HFF-Myc (cell line): ENCODE data around the gene LMCD1.

ENCODE experiments used
- DNase-seq: peaks from one replicate; pipeline ENCODE4 v3.0.0-alpha.2; 2011; ENCODE audit warnings: low read depth; ENCODE audit errors: extremely low read depth
- H3K4me3 ChIP-seq: replicated peaks from 2 replicates; pipeline ENCODE4 v1.5.1; 2011; ENCODE audit warnings: low read depth, mild to moderate bottlenecking, control low read depth, low read length
- TF ChIP-seq, protein P1 (sequence below): IDR thresholded peaks from 2 replicates; pipeline ENCODE4 v1.5.1; 2012; ENCODE audit warnings: mild to moderate bottlenecking, low read depth, low read length, control low read depth; ENCODE audit errors: missing control alignments

The LMCD1 gene

DNA sequence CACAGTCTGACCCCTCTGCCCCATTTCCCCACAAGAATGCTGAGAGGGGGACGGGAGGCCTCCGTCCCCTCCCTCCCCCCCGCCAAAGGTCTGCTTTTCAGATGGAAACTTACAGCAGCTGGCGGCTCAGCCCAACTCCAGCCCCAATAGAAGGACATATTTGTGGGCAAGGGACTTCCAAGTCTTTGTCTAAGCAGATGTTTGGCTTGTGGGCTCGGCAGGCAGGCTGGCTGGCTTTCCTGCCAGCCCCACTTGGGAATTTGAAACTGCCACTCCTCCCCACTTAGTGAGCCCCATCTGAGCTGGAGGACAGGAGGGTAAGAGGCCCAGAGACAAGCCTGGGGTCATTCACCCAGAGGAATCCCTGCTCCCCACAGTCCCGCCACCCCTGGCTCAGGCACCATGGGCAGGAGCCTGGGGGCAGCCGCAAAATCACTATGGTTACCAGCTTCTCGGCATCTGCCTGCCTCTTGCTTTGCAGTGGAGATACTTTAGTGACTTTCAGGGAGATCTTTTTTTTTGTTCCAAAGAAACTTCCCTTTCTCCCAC lies 53.6 kb downstream of the LMCD1 start:
- DNase-seq = peak; percentile 69
- TF ChIP-seq, protein P1, sequence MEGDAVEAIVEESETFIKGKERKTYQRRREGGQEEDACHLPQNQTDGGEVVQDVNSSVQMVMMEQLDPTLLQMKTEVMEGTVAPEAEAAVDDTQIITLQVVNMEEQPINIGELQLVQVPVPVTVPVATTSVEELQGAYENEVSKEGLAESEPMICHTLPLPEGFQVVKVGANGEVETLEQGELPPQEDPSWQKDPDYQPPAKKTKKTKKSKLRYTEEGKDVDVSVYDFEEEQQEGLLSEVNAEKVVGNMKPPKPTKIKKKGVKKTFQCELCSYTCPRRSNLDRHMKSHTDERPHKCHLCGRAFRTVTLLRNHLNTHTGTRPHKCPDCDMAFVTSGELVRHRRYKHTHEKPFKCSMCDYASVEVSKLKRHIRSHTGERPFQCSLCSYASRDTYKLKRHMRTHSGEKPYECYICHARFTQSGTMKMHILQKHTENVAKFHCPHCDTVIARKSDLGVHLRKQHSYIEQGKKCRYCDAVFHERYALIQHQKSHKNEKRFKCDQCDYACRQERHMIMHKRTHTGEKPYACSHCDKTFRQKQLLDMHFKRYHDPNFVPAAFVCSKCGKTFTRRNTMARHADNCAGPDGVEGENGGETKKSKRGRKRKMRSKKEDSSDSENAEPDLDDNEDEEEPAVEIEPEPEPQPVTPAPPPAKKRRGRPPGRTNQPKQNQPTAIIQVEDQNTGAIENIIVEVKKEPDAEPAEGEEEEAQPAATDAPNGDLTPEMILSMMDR = no peak
- H3K4me3 ChIP-seq = no peak overlapping the region

DNA sequence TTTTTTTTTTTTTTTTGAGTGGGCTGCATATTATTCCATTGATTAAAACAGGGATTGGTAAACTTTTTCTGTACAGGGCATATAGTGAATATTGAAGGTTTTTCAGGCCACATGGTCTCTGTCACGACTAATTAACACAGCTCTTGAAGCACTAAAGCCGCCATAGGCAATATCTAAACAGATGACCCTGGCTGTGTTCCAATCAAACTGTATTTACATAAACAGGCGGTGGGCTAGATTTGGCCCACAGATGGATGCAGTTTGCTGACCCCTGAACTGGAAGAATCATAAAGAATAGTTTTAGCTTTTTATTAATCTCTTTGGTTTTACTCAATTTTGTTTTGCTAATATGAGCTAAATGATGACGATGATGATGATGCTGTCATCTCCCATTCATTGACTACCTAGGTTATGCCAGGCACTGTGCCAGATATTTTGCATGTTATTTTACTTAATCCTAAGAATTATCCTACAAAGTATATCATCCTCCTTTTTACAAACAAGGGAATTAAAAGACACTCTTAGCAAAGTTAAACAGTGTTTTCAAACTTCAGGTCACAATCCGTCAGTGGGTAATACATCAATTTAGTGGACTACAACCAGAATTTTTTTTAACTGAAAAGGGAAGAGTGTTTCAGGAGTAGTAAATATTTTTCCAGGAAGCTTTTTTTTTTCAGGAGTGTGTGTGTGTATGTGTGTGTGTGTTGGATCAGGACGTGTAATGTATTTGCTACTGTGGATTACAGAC lies 54.3 kb downstream of the LMCD1 start:
- DNase-seq = no peak
- H3K4me3 ChIP-seq = no peak overlapping the region
- TF ChIP-seq, protein P1 = no peak

DNA sequence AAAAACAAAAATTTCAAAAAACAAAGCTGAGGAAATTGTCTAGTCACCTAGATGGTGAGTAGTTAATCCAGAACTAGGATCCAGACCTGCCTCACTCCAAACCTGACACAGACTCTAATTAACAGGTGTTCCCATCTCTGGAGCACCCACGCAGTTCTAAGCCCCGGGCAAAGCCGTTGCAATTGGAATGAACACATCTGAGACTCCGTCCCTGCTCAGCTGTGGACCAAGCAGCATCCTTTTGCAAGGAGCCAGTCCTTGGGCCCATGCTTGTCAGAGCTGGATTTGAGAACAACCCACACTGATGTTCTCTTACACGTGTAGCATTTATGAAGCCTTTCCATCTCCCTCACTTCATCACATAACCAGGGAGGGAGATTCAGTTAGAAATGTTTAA lies 54.8 kb downstream of the LMCD1 start:
- no peak for DNase-seq
- TF ChIP-seq, protein P1 = no peak
- no peak overlapping the region for H3K4me3 ChIP-seq

DNA sequence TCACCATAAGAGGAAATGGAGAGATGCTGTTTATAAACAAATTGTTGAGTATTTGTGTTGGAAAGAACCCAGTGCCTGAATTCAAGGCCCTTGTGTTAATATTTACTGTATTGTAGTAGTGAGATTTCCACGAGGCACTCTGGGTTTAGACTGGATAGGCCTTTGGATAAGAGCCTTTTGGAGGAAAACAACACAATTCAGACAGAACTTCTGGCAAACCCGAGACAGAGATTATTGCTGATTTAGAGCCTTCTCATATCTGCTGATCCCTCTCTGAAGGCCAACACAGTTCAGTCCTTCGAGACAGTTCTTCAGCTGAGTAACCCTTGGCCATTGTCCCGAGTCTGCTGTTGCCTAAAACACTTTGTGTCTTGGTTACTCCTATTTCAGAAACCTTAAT lies 55.7 kb downstream of the LMCD1 start:
- no peak overlapping the region for H3K4me3 ChIP-seq
- DNase-seq = no peak
- TF ChIP-seq, protein P1 = no peak

DNA sequence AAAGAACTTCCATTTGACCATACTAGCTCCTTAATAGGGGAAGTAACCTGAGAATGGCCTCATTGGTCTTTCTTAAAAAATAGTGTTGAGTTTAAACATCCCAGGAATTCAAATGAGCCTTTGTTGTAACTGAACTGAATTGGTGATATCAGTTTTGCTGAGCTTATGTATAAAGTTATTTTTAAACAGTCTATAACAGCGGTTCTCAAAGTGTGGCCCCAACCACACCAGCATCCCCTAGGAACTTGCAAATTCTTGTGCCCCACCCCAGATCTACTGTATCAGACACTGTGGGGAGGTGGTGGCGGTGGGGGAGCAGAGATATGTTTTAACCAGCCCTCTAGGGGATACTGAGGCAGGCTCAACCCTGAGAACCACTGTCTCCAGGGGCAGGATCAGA lies 57.0 kb downstream of the LMCD1 start:
- no peak for DNase-seq
- H3K4me3 ChIP-seq = no peak overlapping the region
- TF ChIP-seq, protein P1 = no peak

DNA sequence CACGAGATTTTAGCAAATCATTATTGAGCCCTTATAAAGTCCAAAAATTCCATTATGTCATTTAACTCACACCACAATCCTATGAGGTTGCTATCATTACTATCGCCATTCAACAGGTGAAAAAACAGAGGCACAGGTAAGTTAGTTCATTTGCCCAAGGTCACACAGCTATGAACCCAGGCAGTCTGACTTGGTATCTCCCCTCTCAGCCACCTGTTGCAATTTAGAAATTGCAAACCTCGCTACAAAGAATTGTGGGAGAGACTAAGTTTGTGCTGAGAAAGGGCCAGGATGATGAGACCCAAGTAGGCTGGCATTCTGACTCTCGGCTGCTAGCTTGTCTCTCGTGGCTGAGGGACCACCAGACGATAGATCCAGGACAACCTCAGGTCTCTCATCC lies 57.7 kb downstream of the LMCD1 start:
- DNase-seq = no peak
- TF ChIP-seq, protein P1 = no peak
- H3K4me3 ChIP-seq = no peak overlapping the region

DNA sequence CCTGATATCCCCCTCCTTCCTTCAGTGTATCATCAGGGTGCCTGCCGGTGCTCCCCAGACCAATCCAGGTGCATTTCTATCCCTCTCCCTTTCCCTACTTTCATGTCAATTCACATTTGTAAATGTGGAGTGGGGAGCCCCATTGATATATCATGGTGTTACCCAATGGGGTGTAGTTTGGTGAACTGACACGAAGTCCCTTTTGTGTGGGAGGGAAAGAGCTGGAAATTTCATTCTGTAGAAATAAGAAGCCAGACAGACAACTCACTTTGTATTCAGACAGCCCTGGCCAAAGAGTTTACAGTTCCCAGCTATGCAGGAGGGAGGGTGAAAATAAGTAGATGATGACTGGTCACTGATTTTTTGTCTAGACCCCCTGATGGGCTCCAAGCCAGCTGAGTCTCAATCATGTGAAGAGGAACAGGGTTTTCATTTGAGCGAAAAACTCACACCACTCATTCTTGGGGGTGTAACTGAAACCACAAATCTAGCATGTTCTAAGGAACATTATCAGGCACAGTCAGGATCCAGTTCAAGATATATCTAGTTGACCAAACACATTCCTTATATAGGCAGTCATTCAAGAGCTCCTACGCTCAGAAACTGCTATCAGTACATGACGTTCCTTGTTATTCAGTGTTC lies 58.9 kb downstream of the LMCD1 start:
- TF ChIP-seq, protein P1 = no peak

More for the DNA sequence above, 58.9 kb downstream of the LMCD1 start:
- H3K4me3 ChIP-seq = no peak overlapping the region
- DNase-seq = no peak
